Measurements from ENCODE around the gene TRIM3.

Gene TRIM3

DNA sequence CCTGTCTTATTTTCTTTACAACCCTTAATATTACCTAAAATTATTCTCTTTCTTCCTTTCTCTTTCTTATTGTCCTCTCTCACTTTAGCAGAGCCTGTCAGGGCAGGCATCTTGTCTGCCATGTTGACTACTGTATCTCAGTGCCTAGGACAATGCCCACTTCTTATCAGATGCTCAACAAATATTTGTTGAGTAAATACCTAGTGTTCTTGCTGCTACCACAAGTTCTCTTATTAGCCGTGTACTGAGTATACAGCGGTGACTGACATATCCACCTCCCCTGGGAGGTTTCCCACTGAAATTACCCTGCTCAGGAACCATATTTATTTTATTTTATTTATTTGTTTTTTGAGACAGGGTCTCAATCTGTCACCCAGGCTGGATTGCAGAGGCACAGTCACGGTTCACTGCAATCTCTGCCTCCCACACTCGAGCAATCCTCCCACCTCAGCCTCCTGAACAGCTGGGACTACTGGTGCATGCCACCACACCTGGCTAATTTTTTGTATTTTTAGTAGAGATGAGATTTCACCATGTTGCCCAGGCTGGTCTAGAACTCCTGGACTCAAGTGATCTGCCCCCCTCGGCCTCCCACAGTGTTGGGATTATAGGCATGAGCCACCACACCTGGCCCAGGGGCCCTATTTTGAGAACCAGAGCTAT, 39.6 kb downstream of the TRIM3 start:
- DNase-seq: no peak

DNA sequence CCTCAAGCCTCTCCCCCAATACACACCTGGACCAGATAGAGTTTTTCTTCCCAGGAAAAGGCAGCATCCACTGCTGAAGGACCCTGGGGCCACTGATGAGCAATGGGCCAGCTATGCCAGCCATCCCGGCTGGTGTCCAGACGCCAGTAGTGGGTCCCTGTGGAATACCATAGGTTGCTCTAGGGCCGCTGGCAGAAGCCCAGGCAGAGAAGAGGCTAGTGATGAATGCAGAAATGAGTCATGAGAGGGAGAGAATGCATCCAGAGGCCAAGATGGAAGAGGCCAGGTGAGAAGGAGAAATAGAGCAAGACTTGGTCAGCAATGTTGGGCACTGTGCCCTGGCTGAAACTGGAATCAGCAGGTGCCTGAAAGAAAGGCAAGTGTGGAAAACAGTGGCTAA, 41.9 kb downstream of the TRIM3 start:
- no peak for DNase-seq

DNA sequence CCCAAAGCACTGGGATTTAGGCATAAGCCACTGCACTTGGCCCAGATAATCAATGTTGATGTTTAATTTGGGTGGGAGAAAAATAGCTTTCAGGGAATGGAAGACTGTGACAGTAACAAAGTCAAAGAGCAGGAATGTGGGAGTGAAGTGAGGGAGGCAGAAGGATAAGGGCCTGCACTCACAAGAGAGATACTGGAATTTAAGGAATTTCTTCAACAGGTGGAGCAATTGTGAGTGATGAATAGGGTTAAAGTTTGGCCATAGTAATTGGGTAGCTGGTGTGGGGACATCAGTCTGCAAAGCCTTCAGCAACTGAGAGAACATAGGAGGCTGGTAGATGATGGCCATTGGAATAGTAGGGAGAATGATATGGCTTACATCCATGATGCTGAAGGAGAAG, 46.2 kb downstream of the TRIM3 start:
- DNase-seq: no peak

DNA sequence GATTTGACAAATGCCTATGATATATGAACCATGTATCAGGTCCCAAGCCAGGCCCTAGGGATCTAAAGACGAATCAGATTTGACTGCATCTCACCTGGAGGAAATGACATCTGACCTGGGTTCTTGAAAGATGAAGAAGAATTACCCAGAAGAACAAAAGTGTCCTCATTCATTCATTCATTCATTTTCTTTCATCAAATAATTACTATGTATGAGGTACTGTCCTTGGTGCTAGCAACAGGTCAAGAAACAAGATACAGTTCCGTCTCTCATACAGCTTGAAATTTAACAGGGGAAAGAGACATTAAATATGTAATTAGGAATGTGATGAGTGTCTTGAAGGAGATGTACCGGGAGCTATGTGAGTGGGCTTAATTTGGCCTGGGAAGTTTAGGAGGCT, 53.1 kb downstream of the TRIM3 start:
- no peak for DNase-seq

DNA sequence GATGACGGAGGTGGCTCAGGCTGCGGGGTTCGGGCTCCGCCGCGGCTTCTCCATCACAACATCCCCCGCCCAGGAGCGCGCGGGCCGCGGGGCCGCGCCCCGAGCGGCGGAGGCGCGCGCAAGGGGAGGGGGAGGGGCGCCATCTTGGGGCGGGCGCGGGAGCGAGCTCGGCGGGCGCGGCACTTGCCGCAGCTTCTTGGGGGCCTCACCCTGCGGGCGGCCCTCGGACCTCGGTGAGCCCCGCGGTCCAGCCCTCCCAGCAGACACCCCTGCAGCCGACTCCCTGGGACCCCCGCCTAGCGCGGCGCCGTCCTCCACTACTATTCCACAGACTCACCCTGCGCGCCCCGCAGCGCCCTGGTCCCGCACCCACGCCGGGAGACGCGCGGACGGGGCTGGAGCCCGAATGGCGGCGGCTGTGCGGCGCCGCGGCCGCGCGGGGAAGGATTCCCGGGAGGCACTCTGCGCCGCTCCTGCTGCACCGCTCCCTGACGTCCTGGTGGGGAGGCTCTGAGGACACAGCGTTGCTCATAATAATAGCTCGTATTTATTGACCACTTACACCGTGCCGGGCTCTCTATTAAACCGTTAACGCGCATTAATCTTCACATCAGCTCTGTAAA, 54.6 kb downstream of the TRIM3 start, which contains the start of gene APBB1:
TSS of gene APBB1 (minus strand) at position 86 of the 623 bp plus-strand sequence. CDS start 7,747 bp downstream, outside the sequence.
- peak; percentile 45 for DNase-seq

DNA sequence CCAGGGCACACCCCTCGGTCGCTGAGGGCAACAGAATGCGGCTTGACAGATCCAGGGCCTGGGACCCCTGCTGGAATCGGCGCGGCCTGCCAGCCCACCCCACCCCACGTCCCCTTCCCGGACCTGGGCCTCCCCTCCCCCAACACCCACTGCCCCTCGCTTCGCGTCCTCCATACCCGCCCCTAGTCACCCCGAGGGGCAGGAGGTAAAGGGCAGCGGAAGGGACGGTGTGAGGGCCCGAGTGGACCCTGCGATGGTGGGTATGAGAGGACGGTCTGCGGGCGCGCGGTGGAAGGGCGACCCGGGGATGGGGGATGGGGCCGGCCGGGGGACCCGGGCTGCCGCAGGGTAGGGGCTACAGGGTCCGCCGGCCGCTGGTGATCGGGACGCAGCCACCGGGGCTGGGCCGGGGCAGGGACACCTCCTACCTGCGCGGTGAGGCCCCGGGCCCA, 55.2 kb downstream of the TRIM3 start:
- DNase-seq: no peak

DNA sequence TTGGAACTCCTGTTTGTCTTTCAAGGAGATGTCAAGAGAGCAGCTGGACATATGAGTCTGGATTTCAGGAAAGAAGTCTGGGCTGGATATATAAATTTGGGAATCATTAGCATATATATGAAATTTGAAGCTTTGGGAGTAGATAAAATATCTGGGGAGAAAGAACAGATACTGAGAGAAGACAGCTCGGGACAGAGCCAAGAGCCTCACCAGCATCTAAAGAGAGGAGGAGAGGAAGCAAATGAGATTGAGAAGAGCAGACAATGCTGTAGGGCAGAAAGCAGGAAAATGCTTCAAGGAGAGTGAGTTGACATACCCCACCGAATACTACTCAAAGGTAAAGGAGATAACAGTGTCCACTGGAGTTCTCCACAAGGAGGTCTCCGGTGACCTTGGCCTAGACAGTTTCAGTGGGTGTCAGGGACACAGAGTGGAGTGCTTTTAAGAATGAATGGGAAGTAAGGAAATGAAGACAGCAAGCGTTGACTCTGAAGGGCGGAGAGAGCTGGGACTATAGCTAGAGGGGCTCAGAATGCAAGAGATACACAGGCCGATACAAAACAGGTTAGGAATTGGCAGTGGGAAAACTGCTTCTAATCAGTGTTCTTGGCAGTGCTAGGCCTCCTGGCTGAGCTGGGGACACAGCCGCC, 55.7 kb downstream of the TRIM3 start:
- no peak for DNase-seq

DNA sequence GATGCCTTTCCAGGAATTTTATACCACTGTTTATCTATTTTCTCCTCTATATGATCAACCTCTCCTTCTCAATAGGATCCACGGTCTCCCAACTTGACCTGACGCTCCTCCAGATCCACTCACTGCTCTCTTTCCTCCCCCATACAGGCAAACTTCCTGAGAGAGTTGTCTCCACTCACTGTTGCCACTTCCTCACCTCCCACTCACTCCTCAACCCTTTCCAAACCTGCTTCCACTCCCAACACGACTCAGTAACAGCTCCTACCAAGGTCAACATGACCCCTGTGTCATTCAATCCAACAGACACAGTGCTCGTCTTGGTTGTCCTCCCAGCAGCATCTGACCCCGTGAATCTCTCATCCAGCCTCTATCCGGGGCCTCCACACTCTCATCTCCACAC, 57.9 kb downstream of the TRIM3 start:
- no peak for DNase-seq

DNA sequence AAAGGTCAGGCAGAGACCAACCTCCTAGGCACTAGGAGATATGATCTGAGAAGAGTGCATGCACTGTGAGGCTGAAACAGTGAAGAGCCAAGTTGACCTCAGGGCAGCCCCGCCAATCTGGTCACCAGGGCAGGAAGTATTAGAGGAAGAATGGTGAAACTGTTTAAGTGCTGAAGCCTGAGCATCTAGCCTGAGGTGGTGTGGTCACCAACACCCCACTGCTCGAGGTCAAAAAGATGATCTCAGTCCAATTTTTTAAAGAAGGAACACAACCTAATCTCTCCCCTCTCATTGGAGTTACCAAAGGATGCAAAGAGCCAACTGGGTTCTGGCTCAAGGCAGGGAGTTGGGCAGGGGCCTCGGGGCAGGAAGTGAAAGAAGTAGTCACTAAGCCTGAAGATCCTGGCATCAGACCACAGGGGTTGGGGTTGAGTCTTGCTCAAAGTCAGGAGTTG, 58.8 kb downstream of the TRIM3 start:
- no peak for DNase-seq

DNA sequence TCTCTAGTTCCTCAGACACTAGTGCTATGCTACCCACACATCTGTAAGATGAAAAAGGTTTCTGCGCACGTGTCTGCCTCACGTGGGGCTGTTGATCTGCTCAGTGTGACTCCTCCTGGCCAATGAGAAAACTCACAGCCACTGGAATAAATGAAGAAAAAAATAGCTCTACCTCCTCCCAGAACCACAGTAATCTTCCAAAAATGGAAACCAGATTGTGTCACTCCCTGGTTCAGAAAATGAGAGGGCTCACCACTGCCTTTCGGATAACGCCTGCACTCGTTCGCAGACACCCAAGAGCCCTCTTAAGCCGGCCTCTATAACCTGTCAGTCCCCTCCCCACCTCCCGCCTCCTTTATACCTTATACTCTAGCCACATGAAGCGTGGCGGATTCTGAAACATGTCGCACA, 59.9 kb downstream of the TRIM3 start:
- no peak for DNase-seq

DNA sequence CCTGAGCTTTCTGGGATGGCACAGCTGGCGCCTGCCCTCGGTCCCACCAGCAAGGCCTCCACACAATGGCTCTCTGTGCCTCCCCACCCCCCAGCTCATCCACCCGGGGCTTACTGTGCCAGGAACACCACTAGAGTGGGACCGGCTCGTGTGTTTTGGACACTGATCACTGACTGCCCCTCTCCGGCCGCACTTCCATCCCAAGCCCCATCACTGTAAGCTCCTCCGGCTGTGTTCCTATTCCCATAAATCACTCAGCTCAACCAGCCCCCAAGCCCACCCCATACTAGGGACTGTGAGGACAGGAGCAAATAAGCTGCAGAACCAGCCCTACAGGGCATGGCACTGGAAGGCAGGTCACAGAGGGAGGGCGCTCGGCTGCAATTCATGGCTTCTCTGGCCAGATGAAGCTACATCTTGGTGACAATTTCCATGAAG, 62.1 kb downstream of the TRIM3 start:
- no peak for DNase-seq

DNA sequence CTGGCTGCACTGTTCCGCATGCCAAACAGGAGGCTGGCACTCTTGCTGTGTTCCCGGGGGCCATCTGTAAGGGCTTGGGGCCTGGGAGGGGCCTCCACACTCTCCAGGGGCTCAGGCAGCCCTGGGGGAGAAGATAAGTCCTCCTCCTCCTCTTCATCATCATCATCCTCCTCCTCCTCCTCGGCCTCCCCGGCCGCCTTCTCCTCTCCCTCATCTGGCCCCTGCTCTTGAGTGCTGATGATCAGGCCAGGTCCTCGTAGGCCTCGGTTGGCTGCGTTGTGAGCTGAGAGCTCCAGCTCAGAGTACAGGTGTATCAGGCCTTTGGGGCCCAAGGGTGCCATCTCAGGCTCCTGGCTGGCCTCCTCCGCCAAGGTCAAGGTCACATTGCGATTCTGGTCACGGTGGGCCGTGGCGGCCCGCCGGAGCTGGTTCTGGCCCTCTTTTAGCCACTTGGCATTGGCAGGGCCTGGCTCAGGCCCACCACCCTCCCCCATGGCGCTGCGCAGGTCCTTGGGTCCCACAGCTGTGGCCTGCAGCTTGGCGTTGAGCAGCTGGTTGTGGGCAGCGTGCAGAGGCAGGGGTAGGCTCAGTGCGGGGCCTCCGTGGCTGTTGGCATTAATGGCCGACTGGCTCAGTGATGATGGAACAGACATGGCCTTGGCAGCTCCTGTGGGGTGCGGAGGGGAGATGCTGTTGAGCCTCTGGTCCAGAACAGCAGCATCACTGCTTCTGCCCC, 62.9 kb downstream of the TRIM3 start:
- no peak for DNase-seq

DNA sequence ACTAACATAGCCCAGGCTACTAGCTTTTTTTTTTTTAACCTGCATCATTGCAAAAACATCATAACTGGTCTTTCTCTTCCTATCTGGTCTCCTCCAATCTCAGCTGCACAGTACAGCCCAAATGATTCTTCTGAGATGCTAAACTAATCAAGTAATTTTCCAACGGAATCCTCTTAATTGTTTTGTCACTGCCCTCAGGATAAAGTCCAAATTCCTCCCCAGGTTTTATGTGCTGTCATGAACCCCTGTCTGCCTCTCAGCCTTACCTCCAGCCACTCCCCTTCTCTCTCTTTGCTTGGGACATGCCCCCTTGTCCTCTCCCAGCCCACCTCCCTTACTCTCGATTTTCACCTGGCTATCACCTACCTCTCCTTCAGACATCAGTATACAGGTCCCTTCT, 67.4 kb downstream of the TRIM3 start:
- no peak for DNase-seq

DNA sequence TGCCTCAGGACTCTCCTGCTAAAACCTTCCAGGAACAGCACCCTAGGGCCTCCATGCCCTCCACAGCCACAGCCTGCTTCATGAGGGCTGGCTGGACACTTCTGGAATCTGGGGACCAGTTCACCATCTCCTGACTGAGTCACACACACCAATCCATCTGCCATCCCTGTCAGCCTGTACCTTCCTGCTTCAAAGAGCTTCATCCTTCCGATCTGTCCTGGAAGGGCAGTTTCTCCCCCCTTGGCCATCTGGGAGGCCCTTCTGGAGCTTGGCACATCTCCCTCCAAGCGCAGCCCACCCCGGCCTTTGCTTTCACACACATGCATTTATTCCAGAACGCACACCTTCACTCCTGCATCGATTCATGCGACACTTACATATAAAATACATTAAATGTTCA, 67.9 kb downstream of the TRIM3 start:
- DNase-seq: no peak

DNA sequence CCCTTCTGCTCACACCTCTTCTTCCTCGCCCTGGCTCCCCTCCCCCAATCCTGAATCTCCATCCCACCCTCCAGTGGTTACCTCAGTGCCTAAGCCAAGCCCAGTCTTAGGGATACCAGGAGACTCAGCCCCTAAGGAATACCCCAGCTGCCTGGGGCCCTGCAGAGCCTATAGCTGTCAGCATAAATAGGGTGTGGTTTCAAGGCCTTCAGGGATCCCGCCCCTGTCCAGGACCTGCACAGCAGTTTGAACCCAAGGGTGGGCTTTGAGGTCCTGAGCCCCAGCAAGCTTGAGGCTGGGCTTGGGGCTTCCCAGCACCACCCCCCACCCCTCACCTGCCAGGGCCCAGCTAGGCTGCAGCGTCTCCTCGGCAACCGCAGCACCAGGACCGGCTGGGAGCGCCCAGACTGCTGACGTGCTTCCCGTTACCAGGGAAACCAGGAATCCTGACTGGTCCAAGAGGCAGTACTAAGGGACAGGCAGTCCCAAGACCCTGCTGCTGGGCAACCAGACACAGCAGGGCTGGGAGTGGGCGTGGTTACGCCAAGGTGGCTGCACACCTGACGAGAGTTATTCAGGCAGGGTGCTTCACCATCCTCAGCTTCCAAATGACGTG, 68.6 kb downstream of the TRIM3 start:
- DNase-seq: peak; percentile 74

DNA sequence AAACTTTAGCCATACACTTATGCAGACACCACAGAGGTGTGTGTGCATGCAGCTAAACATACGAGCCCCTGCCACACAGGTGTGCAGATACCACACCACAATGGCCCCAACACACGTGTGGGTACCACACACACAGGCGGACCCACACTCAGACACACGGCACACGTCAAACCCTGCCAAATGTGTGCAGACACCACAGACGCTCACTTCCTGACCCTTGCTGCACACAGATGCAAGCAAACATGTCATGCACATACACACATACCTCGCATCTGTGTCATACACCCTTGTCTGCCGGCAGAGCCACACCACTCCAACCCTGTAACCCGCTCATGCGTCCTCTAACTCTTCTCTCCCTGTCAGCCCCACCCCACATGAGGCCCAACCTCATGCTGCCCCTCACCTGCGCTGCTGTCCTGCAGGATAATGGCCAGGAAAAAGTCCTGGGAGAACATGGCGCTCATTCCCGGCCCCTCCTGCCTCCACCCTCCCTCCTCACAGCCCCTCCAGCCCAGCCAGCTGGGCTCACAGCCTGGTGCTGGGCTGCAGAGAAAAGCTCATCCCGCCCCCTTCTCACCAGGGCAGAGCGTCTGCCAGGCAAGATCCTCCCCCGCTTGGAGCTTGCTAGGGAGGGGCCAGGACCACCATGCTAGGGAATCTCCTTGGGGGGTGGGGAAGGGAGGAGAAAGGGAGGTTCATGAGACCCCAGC, 69.2 kb downstream of the TRIM3 start:
- DNase-seq: no peak

DNA sequence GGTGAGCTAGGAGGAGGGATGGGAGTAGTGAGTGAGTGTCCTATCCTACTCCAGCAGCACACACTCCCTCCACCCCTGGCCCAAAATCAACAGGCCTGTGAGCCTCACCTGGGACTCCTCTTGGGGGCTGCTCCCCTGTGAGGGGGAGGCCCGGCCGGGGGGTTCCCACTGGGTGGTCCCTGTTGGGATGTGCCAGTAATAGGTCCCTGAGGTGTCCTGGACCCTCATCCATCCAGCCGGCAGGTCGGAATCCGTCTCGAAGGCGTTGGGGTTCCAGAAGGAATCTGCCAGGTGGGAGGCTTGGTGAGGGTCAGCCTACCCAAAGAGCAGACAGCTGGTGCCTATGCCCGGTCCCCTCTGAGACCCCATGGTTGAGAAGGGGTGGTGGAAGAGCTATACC, 70.2 kb downstream of the TRIM3 start:
- no peak for DNase-seq

DNA sequence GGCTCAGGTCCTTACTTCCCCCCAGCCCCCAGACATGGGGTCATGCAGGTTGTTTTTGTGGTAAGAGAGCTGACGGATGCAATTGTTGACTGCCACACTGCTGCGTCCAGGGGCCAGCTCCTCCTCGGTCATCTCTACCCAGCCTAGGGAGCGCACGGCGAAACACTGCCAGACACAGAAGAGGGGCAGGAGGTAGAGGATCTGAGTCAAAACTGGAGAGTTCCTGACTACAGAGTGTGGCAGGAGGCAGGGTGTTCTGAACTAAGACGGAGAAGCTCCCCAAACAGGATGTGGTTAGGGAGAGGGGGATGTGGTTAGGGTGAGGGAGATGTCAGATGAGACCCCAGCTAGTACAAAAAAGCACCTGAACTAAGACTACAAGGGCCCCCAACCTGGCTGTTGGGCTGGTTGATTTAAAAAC, 71.2 kb downstream of the TRIM3 start:
- DNase-seq: no peak

DNA sequence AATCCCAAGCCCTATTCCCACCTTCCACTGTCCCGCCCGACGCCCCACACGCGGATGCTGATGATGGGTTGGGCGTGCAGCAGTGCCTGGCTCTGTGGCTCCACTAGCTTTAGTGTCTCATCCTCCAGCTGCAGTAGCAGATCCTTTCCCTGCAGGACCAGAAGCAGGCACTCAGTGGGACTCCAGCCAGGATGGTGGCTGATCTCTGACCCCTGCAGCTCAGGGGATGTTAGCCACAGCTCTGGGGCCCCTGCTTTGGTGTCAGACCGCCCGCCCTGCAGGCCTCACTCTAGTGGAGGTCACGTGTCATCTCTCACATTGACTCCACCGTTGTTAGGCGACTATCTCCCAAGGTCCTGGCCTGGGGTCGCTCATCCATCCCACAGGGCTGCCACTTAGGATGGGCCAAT, 71.7 kb downstream of the TRIM3 start:
- DNase-seq: no peak

DNA sequence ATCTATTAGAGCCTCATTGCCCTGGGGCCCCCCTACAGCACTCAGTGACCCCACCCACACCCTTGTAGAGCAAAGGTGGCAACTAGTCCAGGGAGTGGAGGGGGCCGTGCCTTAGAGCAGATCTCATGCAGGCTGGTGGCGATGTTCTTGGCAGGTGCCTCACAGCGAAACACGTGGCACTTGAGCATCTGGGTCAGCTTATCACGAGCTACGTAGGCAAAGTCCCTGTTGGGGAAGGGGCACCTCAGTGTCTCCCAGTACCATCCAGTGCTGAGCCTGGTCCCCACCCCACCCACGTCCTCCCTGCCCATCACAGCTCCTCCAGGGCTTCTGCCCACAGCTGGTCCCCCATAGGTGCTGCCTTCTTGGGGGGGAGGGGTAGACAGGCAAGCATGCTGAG, 72.3 kb downstream of the TRIM3 start:
- DNase-seq: no peak

DNA sequence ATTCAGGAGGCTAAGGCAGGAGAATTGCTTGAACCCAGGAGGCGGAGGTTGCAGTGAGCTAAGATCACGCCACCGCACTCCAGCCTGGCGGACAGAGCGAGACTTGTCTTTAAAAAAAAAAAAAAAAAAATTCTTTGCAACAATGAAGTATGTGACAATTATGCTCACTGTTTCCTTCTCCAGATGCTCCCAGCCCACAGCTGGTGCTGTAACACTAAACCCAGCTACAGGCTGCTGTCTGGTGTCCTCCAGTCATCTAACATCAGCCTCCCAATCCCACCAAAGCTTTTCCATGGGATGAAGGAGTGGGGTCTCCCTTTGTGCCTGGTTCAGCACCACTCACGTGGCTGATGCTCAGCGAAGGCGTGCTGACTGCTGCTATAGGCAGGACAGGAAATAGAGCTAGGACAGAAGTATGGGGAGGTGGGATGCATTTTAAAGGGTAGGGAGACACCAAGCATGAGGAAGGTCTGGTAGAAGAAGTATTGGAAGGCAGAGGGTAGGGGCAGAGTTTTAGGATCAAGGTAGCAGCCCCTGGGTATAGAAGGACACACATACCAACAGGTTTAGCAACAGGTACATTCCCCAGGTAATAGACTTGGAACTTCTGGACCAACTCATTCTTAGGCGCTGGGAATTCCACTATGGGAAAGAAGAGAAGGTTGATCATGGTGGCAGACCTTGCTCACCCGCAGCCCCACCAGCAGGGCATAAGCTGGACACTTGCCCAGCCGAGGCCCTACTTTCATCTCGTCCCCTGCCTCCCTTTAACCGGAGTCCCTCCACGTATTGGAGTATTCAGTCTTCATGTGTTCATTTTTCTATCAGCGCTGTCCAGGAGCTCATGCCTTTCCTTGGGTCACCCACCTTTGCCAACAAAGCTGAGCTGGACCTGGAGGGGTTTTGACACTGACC, 73.1 kb downstream of the TRIM3 start:
- DNase-seq: no peak

Measured in DMS79 treated with DMSO at 0.1 percent for 48 hours (cell line).